Inflammatory macrophage (primary cell): ENCODE data around the gene MAGIX.
A peak's percentile ranks its signal among the peaks of the same experiment; 100 is the strongest.
"Not testable (repeated sequence)": the region's sequence is repeated elsewhere in the genome, so short reads cannot be mapped to it uniquely, and the experiment has no call there.

ENCODE experiments used
- DNase-seq, 2 donors: peaks; one replicate each; pipeline ENCODE4 v3.0.0-alpha.2; 2020 to 2022
- total RNA-seq, 18 experiments: gene quantifications; one replicate each; lab custom pipeline; 2026; ENCODE audit warnings: mixed read lengths in 6 of 18, inconsistent platforms in 2 of 18; lab: John Stamatoyannopoulos, UW

The MAGIX gene
- total RNA-seq, result 0.77 to 3.0 (median 1.5) reads per million in 18 experiments

- DNase-seq, result no peak
These were observed at the start of gene MAGIX for GRCh38 chrX:49162620-49163019. Gene MAGIX (plus strand): TSS chrX:49162758. CDS start chrX:49162890, 132 bp downstream.

GRCh38 chrX:49116076-49116475 is 46.5 kb upstream of the MAGIX start:
- no peak for DNase-seq

- DNase-seq, result no peak
These were observed 45.8 kb upstream of the MAGIX start for GRCh38 chrX:49116716-49117115.

GRCh38 chrX:49117581-49117980 is 45.0 kb upstream of the MAGIX start:
- no peak for DNase-seq

DNA sequence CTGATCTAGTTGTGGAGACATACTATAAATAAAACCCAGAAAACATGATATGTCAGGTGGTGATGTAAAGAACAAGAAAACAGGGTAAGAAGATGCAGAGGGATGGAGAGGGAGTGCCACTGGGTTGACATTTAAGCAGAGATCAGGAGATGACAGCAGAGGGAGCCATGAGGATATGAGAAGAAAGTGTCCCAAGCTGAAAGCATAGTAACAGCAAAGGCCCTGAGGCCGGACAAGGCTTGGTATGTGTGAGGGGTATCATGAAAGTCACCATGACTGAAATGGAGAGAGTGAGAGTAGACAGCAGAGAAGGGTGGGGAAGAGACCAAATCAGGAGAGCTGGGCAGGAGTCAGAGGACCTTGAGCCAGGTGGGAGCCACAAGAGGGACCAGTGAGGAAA is 42.5 kb upstream of the MAGIX start:
- no peak for DNase-seq

DNA sequence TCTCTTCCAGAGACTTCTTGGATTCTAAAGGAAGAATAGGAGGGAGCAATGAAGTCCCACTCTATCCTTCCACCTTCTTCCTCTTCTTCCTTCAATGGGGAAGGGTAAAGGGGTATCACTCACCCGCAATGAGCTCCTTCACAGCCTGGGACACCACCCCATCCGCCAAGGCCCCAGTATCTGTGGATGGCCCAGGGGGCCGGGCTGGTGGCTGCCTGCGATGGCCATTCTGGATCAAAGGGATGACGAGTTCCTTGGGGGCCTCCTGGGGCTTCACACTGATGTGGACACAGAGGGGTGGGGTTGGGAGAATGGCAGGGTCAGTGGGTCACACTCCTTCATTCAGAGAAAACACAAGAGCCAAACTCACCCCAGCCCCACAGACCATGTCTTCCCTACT is 40.1 kb upstream of the MAGIX start:
- DNase-seq, result no peak

GRCh38 chrX:49127742-49128258 is 34.8 kb upstream of the MAGIX start:
- DNase-seq, result peak; percentile 14 to 47

DNA sequence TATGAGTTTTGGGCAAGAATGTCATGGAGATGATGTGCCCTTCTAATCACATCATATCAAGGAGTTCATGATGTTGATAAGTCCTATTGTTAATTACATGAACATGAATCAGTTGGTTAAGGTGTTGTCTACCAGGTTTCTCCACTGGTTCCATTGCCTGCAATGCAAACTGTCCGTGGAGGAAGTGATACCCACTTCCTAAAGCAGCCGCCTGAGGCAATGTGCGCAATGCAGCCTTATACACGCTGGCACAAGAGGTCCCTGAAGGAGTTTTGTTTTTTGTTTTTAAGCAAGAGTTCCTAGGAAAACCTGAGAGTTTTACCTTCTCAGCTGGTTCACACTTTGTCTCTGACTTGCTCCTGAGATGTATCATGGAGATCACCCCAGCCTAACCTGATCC is 33.1 kb upstream of the MAGIX start:
- peak; percentile 20 to 50 for DNase-seq

GRCh38 chrX:49132275-49132674 is 30.3 kb upstream of the MAGIX start:
- not testable (repeated sequence) for DNase-seq

DNA sequence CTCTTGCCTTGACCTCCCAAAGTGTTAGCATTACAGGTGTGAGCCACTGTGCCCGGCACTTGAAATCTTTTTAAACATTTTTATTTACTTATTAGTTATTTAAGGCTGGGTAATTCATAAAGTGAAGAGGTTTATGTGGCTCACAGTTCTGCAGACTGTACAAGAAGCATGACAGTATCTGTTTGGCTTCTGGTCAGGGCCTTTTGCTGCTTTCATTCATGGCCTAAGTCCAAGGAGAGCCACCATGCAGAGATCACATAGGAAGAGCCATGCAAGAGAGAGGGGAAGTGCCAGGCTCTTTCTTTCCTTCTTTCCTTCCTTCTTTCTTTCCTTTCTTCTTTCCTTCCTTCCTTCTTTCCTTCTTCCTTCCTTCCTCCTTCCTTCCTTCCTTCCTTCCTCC is 28.8 kb upstream of the MAGIX start:
- DNase-seq, result no peak

DNA sequence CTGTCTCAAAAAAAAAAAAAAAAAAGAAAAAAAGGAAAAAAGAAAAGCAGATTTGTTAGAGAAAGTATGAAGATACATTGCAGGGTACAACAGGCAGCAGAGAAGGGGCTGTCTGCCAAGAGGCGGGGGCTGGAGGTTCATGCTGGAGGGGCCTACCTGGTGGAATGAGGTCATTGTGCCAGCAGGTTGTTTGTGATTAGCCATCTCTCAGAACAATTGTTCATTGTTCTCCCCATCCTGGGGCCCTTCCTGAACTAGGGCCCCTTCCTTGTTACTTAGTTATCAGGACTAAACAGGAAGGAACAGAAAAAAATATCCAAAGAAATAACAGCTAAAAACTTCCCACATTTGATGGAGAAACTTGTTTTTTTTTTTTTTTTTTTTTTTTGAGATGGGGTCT is 25.1 kb upstream of the MAGIX start:
- no peak for DNase-seq

DNA sequence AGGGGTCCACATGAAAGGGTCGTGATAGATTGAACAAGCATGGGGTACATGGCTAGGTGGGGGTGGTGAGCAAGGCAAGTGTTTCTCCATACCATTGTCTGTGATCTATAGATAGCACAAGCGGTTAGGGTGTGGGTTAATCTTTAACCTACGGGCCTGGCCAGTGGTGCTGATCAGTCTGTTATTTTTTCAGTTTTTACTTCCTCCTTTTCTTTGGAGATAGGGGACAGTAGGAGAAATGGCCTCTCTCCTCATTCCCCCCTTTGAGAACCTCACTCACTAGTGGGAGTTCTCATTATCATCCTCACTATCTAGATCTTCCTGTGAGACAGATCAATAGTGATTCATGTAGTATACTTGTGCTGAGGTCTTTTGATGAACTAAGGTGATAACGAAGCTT is 22.8 kb upstream of the MAGIX start:
- DNase-seq, result no peak

DNA sequence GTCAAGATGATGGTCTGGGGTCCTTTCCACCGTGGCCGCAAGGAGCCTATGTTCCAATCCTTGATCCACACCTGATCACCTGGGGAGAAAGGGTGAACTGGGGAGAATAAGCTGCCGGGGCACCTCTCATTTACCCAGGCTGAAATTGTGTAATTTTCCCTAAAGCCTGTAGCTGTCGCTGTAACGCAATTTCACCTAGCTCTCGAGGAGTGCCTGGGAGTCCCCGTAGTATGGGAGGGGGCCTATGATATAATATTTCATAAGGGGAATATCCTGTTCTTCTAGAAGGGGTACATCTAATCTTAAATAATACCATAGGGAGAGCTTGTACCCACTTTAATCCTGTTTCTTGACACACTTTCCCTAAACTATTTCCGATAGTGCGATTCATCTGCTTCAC is 20.3 kb upstream of the MAGIX start:
- DNase-seq, result not testable (repeated sequence)

DNA sequence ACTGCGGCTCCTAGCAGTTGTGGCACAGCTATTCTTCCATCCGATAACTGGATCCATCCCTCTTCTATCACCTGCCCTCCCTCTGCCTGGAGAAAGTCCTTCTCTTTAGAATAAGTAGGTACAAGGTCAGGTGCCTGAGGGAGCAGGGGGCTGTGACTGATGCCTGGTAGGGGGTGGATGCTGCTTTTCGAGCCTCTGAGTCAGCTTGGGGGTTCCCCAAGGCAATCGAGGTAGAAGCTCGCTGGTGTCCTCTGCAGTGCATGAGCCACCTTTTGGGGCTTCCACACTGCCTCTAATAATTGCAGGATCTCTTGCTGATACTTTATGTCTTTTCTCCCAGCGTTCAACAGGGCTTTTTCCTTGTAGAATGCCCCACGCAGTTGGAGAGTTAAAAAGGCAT is 19.4 kb upstream of the MAGIX start:
- DNase-seq, result not testable (repeated sequence)

GRCh38 chrX:49147282-49147681 is 15.3 kb upstream of the MAGIX start:
- DNase-seq, result no peak

DNA sequence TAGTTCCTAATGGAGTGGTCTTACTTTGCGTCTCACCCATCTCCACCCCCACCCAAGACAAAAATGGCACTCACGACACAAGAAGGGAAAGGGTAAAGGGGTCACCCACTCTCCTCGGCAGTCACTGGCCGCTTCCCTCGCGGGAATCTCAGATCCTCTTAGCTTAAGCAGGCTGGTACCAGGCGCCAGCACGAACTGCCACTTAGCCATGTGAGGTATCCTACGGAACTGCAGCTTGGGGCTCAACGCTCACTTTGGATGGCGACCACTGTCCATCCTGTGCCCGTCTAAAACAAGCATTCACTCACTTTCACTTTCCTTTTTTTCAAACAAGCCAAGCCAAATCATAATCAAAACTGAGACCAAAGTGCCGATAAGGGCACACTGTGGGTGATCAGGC is 14.6 kb upstream of the MAGIX start:
- no peak for DNase-seq

- DNase-seq, result peak; percentile 13 to 19
These were observed 14.0 kb upstream of the MAGIX start for GRCh38 chrX:49148390-49149100.

DNA sequence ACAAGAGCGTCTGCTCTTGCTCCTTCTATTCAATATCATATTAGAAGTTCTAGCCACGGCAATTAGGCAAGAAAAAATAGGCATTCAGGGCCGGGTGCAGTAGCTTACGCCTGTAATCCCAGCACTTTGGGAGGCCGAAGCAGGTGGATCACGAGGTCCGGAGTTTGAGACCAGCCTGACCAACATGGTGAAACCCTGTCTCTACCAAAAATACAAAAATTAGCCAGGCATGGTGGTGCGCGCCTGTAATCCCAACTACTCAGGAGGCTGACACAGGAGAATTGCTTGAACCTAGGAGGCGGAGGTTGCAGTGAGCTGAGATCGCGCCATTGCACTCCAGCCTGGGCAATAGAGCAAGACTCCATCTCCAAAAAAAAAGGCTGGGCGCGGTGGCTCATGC is 13.3 kb upstream of the MAGIX start:
- DNase-seq, result not testable (repeated sequence)

- no peak for DNase-seq
These were observed 9.1 kb upstream of the MAGIX start for GRCh38 chrX:49153467-49153866.

- peak; percentile 42 to 53 for DNase-seq
These were observed 7.2 kb upstream of the MAGIX start for GRCh38 chrX:49155243-49155899.

DNA sequence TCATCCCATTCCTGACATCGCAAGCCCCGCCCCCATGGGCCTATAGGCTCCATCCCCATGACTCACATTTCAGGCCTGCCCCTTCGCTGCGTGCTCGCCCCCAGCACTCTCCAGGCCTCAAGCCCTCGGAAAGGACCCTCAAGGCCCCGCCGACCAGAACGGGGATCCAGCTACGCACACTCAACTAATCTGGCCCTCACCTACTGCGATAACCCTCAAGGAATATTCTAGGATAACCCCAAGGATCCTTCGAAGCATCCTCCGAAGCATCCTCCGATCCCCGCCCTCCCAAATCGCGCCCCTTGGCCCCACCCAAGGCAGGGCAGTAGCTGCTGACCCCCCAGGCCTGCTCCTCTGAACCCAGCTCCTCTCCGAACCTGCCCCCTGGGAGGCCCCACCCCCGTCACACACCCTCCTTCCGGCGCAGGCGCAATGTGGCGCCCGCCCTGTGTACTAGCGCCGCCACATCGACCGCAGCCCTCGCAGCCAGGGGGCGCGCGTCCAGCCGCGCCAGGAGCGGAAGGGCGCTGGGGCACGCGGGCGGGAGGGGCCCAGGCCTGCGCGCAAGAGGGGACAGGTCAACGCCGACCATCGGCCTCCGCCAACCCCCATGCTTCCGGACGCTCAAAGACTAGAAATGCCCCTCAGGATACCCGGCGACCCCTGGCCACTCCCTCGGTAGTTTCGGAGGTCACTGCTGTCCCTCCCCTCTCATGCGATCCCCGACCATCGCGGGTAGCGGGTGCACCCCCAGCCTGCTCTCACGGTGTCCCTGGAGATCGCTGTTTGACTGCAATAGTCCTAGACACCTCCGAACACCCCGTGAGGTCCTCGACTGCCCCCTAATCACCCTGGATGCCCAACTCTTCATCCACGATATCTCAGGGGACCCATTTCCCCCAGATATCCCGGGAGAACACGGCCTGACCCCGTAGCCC is 6.4 kb upstream of the MAGIX start:
- peak; percentile 82 to 87 for DNase-seq

GRCh38 chrX:49157194-49157593 is 5.4 kb upstream of the MAGIX start:
- DNase-seq, result no peak

- DNase-seq, result no peak
These were observed 1.6 kb upstream of the MAGIX start for GRCh38 chrX:49160908-49161307.
